HepG2 (cell line): ENCODE data around the gene PNKP. TPM values are rescaled to one million over a fixed set of nuclear protein-coding genes. Genes with fewer than 3 reads are reported as not detected.
A peak's percentile ranks its signal among the peaks of the same experiment; 100 is the strongest.

Experiments
- FOXA1 ChIP-seq, 2 experiments: fragments of 450-650 bp in 1 of 2; sonication (generic) in 1 of 2; formaldehyde crosslinking in 1 of 2; IDR thresholded peaks; 2 replicates each; pipeline versions ENCODE4 v1.4.0 to v1.6.1; 2016 to 2020; ENCODE audit warnings: missing genetic modification reagents in 1 of 2
- FOXJ3 ChIP-seq: sonication (generic); formaldehyde crosslinking; IDR thresholded peaks from 2 replicates; pipeline ENCODE4 v1.4.0; 2020; ENCODE audit warnings: missing genetic modification reagents, mild to moderate bottlenecking, borderline replicate concordance
- GFI1 ChIP-seq: sonication (generic); formaldehyde crosslinking; IDR thresholded peaks from 2 replicates; pipeline ENCODE4 v1.5.0; 2020; ENCODE audit warnings: missing genetic modification reagents, mild to moderate bottlenecking, borderline replicate concordance
- JUND ChIP-seq: sonication (generic); formaldehyde crosslinking; IDR thresholded peaks from 2 replicates; pipeline ENCODE4 v1.8.0; 2022; ENCODE audit warnings: mild to moderate bottlenecking, missing genetic modification reagents
- KAT8 ChIP-seq: IDR thresholded peaks from 2 replicates; pipeline ENCODE4 v1.6.1; 2016; ENCODE audit warnings: missing genetic modification reagents, missing compliant biosample characterization
- KDM5A ChIP-seq: fragments of 200-600 bp; sonication (generic); IDR thresholded peaks from 2 replicates; pipeline ENCODE4 v1.7.0; 2018; ENCODE audit warnings: antibody characterized with exemption, mild to moderate bottlenecking, low read length, borderline replicate concordance
- KLF13 ChIP-seq: sonication (generic); formaldehyde crosslinking; IDR thresholded peaks from 2 replicates; pipeline ENCODE4 v1.4.0; 2020; ENCODE audit warnings: mild to moderate bottlenecking, missing genetic modification reagents
- MZF1 ChIP-seq: sonication (generic); formaldehyde crosslinking; IDR thresholded peaks from 2 replicates; pipeline ENCODE4 v1.8.1; 2023; ENCODE audit warnings: mild to moderate bottlenecking, missing genetic modification reagents, borderline replicate concordance
- NFIC ChIP-seq: IDR thresholded peaks from 2 replicates; pipeline ENCODE4 v1.6.1; 2012; ENCODE audit warnings: mild to moderate bottlenecking, low read length, inconsistent platforms
- SETDB1 ChIP-seq: sonication (generic); formaldehyde crosslinking; IDR thresholded peaks from 2 replicates; pipeline ENCODE4 v1.5.1; 2020; ENCODE audit warnings: missing genetic modification reagents, mild to moderate bottlenecking, borderline replicate concordance
- SP1 ChIP-seq, 2 experiments: fragments of 450-650 bp in 1 of 2; sonication (generic) in 1 of 2; formaldehyde crosslinking in 1 of 2; IDR thresholded peaks; 2 replicates each; pipeline versions ENCODE4 v1.4.0 to v1.6.1; 2016 to 2020; ENCODE audit warnings: missing genetic modification reagents in 1 of 2
- TRIM22 ChIP-seq: fragments of 450-650 bp; IDR thresholded peaks from 2 replicates; pipeline ENCODE4 v1.6.1; 2017
- ZFP36L1 ChIP-seq: sonication (generic); formaldehyde crosslinking; IDR thresholded peaks from 2 replicates; pipeline ENCODE4 v1.8.0; 2022; ENCODE audit warnings: mild to moderate bottlenecking, missing genetic modification reagents, moderate library complexity
- ZNF207 ChIP-seq: fragments of 450-650 bp; IDR thresholded peaks from 2 replicates; pipeline ENCODE4 v1.6.1; 2016; ENCODE audit warnings: antibody characterized with exemption, borderline replicate concordance
- ZNF263 ChIP-seq: sonication (generic); formaldehyde crosslinking; IDR thresholded peaks from 2 replicates; pipeline ENCODE4 v1.4.0; 2020; ENCODE audit warnings: missing genetic modification reagents
- ZNF652 ChIP-seq: IDR thresholded peaks from 2 replicates; pipeline ENCODE4 v1.6.1; 2016; ENCODE audit warnings: low read depth, borderline replicate concordance
- ZNF687 ChIP-seq: sonication (generic); formaldehyde crosslinking; IDR thresholded peaks from 2 replicates; pipeline ENCODE4 v1.5.1; 2020; ENCODE audit warnings: mild to moderate bottlenecking, missing genetic modification reagents, moderate library complexity
- ZNF766 ChIP-seq: sonication (generic); formaldehyde crosslinking; IDR thresholded peaks from 2 replicates; pipeline ENCODE4 v1.5.0; 2020; ENCODE audit warnings: missing genetic modification reagents, borderline replicate concordance
- ZNF891 ChIP-seq: sonication (generic); formaldehyde crosslinking; IDR thresholded peaks from 2 replicates; pipeline ENCODE4 v1.5.0; 2020; ENCODE audit warnings: mild to moderate bottlenecking, missing genetic modification reagents
- ZSCAN22 ChIP-seq: sonication (generic); formaldehyde crosslinking; IDR thresholded peaks from 2 replicates; pipeline ENCODE4 v1.4.0; 2020; ENCODE audit warnings: mild to moderate bottlenecking, missing genetic modification reagents
- polyA plus RNA-seq, 8 experiments: library from polyadenylated mRNA; depleted of rRNA in 3 of 8; stranded (reverse) in 7 of 8; unstranded in 1 of 8; fragments of >200 nt; fragmentation: Illumina TruSeq in 4 of 8; extraction: Trizol in 4 of 8; gene quantifications; 2 replicates each; pipeline versions ENCODE4 v1.2.1 to v1.2.3, GENCODE V29; 2011 to 2016; ENCODE audit warnings: low read depth in 4 of 8, missing spikeins in 1 of 8, mixed read lengths in 1 of 8; ENCODE audit not compliant: insufficient read depth in 1 of 8
- total RNA-seq, 5 experiments: library from RNA; depleted of rRNA; stranded (reverse); fragments of >200 nt; fragmentation: Illumina TruSeq; extraction: Trizol; gene quantifications; 2 replicates each; pipeline ENCODE4 v1.2.3, GENCODE V29; 2016; ENCODE audit warnings: low read depth in 1 of 5
- TF ChIP-seq, protein P1 (sequence below): sonication (generic); formaldehyde crosslinking; conservative IDR thresholded peaks from 2 replicates; pipeline ENCODE4 v1.8.0; 2022; ENCODE audit warnings: missing genetic modification reagents
- TF ChIP-seq, protein P2 (sequence below): sonication (generic); formaldehyde crosslinking; IDR thresholded peaks from 2 replicates; pipeline ENCODE4 v1.5.1; 2020; ENCODE audit warnings: mild to moderate bottlenecking, missing genetic modification reagents, moderate library complexity

PNKP gene
- total and polyA plus RNA-seq, 2 of the 13 experiments (the other 11 are each of a cell fraction or from before 2014, with no cell fraction given), result 12.7 to 27.1 TPM

DNA sequence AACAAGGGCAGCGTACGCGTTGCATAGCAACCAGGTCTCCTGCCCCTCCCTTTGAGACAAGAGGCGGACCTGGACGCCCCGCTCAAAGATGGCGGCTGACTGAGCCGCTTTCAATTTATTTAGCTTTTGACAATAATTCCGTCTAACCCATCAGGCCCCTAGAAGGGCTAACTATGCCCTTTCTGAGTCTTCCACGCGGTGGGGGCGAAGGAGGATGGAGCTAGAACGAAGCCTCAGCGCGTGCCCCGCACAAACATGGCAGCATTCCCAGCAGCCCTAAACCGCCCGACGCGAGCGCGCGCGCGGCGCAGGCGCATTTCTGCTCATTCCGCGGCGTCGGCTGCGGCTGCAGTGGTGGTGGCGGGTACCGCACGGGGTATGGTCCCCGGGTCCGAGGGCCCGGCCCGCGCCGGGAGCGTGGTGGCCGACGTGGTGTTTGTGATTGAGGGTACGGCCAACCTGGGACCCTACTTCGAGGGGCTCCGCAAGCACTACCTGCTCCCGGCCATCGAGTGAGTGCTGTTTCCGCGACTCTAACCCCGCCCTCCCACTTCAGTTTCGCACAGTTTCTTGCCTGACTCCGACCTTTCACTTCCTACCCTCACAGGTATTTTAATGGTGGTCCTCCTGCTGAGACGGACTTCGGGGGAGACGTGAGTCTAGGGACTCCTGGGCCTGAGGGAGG is 49.3 kb downstream of the PNKP start, which contains the start of gene MED25 (continued):
- peak; percentile 84 for TF ChIP-seq ZNF687 (CRISPR knock-in tag)
- no peak for TF ChIP-seq TRIM22
- TF ChIP-seq ZSCAN22, result no peak
- no peak for TF ChIP-seq SP1 (IDR thresholded peaks at IDR 0.05)
- TF ChIP-seq SP1 (CRISPR knock-in tag; IDR thresholded peaks at IDR 0.05), result no peak
- TF ChIP-seq NFIC, result no peak
- no peak for TF ChIP-seq JUND (CRISPR knock-in tag)
- no peak for TF ChIP-seq ZNF263 (CRISPR knock-in tag)
- TF ChIP-seq, protein P1, sequence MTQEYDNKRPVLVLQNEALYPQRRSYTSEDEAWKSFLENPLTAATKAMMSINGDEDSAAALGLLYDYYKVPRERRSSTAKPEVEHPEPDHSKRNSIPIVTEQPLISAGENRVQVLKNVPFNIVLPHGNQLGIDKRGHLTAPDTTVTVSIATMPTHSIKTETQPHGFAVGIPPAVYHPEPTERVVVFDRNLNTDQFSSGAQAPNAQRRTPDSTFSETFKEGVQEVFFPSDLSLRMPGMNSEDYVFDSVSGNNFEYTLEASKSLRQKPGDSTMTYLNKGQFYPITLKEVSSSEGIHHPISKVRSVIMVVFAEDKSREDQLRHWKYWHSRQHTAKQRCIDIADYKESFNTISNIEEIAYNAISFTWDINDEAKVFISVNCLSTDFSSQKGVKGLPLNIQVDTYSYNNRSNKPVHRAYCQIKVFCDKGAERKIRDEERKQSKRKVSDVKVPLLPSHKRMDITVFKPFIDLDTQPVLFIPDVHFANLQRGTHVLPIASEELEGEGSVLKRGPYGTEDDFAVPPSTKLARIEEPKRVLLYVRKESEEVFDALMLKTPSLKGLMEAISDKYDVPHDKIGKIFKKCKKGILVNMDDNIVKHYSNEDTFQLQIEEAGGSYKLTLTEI (CRISPR knock-in tag), result no peak
- TF ChIP-seq ZNF652, result no peak
- TF ChIP-seq ZNF891 (CRISPR knock-in tag), result peak; percentile 14; the same call in 1 of the 2 replicates
- TF ChIP-seq KLF13, result no peak
- no peak for TF ChIP-seq FOXJ3
- TF ChIP-seq, protein P2, sequence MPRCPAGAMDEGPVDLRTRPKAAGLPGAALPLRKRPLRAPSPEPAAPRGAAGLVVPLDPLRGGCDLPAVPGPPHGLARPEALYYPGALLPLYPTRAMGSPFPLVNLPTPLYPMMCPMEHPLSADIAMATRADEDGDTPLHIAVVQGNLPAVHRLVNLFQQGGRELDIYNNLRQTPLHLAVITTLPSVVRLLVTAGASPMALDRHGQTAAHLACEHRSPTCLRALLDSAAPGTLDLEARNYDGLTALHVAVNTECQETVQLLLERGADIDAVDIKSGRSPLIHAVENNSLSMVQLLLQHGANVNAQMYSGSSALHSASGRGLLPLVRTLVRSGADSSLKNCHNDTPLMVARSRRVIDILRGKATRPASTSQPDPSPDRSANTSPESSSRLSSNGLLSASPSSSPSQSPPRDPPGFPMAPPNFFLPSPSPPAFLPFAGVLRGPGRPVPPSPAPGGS (CRISPR knock-in tag), result no peak; the same call in 1 of the 2 replicates
- TF ChIP-seq ZNF207, result no peak
- TF ChIP-seq MZF1 (CRISPR knock-in tag), result no peak
- peak; percentile 83 for TF ChIP-seq KAT8
- TF ChIP-seq GFI1 (CRISPR knock-in tag), result no peak
- TF ChIP-seq SETDB1 (CRISPR knock-in tag), result no peak
- no peak for TF ChIP-seq ZNF766 (CRISPR knock-in tag)
- no peak for TF ChIP-seq ZFP36L1
- TF ChIP-seq KDM5A, result peak; percentile 24
- TF ChIP-seq FOXA1 (IDR thresholded peaks at IDR 0.05), result no peak
- no peak for TF ChIP-seq FOXA1 (CRISPR knock-in tag; IDR thresholded peaks at IDR 0.05)
